Colonic mucosa (tissue), 4 donors: ENCODE results near the gene FHOD3. TPM values are rescaled to one million over a fixed set of nuclear protein-coding genes. Genes with fewer than 3 reads are reported as not detected.

Source experiments
- DNase-seq: peaks from one replicate; pipeline ENCODE4 v3.0.0-alpha.2; 2020
- H3K27ac ChIP-seq: fragments of 200-600 bp; one replicate; pipeline ENCODE4 v1.8.0; 2021
- H3K27me3 ChIP-seq: fragments of 200-600 bp; one replicate; pipeline ENCODE4 v1.8.0; 2021
- H3K36me3 ChIP-seq: fragments of 200-600 bp; one replicate; pipeline ENCODE4 v1.8.0; 2021
- H3K4me1 ChIP-seq: fragments of 200-600 bp; one replicate; pipeline ENCODE4 v1.8.0; 2021; ENCODE audit warnings: mild to moderate bottlenecking
- H3K4me3 ChIP-seq: fragments of 200-600 bp; one replicate; pipeline ENCODE4 v1.8.0; 2021
- H3K9ac ChIP-seq, 2 donors: one replicate each; pipeline ENCODE4 v1.7.0; 2013; ENCODE audit warnings: control low read depth in 2 of 2, low read depth in 2 of 2, low read length in 2 of 2
- H3K9me3 ChIP-seq: fragments of 200-600 bp; one replicate; pipeline ENCODE4 v1.8.0; 2021
- CTCF ChIP-seq: fragments of 200-600 bp; IDR thresholded peaks from one replicate; pipeline ENCODE4 v1.8.0; 2022; ENCODE audit warnings: antibody characterized with exemption, mild to moderate bottlenecking
- intact Hi-C: fragments of 100-400 bp; cut with DNase I; formaldehyde crosslinking; loops from one replicate; pipeline ENCODE4 v1.14.1; 2022
- total RNA-seq, 2 donors: library from RNA; stranded (reverse); fragmentation: NEBNext Ultra II Directional in 1 of 2; extraction: Animal tissue kit (Norgen Biotek cat#: 25700) in 1 of 2; gene quantifications; one replicate each; pipeline ENCODE4 v1.2.1, GENCODE V29; 2021
- donor health status: healthy.
- donor health status: DM: no; HTN: no; CAD: no.
- donor health status: DM: no; HTN: no; CAD: no.

Gene FHOD3
- total RNA-seq, 2 donors from 2014 or later, result 2.5 to 4.1 TPM

DNA sequence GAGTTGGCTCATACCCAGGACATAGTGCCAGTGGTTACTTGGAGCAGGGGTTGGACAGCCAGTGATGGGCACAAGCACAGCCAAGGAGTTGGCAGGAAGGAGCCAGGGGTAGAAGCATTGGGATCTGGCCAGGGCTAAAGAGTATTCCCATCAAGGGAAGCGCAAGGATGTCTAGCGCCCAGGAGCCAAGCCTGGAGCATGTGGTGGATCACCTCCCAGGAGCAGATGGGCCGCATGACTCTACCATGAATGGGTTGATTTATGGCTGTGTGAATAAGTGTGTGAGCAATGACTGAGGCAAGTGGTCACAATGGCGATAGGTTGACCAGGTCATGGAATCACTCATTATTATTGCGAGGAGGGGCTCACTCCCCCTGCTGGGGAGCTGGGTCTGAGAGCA is 111.1 kb downstream of the FHOD3 start:
- intact Hi-C loops, result no loop called here
- Histone ChIP-seq H3K36me3 (no peaks in the 10 kb centered on the region), H3K27me3 (no peaks in the 10 kb centered on the region), H3K4me3 (no peak overlapping the region), H3K9me3 (no peaks in the 10 kb centered on the region), H3K4me1 (no peaks in the 10 kb centered on the region), H3K9ac (no peak overlapping the region), H3K27ac (no peak overlapping the region)
- TF ChIP-seq CTCF, result no peak
- no peak for DNase-seq

DNA sequence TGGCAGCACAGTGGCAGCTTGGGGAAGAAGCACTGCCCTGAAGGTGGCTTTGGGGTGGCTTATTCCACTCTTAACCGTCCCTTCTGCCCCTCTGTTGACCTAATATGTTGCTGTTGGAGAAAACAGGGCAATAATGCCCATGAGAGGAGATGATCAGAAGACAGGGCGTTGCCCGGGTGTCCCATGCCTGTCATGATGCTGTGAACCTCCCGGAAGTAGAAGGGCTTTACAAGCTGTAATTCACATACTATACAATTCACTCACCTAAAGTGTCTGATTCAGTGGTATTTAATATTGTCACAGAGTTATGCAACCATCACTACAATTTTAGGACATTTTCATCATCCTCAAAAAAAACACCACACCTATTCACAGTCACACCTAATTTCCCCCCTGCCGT is 112.3 kb downstream of the FHOD3 start:
- Histone ChIP-seq H3K9ac (no peak overlapping the region), H3K4me3 (no peak overlapping the region), H3K36me3 (no peaks in the 10 kb centered on the region), H3K9me3 (no peaks in the 10 kb centered on the region), H3K4me1 (no peaks in the 10 kb centered on the region), H3K27ac (no peak overlapping the region), H3K27me3 (no peaks in the 10 kb centered on the region)
- DNase-seq, result no peak
- no peak for TF ChIP-seq CTCF
- intact Hi-C loops, result loop anchor here (10.0 kb wide), 1 partner anchor 115 kb away; the partner anchor contains the start of gene FHOD3

- DNase-seq, result no peak
- no peak overlapping the region for H3K9ac ChIP-seq
- H3K4me3 ChIP-seq, result no peak overlapping the region
- H3K27me3 ChIP-seq, result no peaks in the 10 kb centered on the region
- H3K9me3 ChIP-seq, result no peaks in the 10 kb centered on the region
- intact Hi-C loops, result loop anchor here (10.0 kb wide), 1 partner anchor 116 kb away; the partner anchor contains the start of gene FHOD3
- no peak for TF ChIP-seq CTCF
- no peaks in the 10 kb centered on the region for H3K4me1 ChIP-seq
- H3K27ac ChIP-seq, result no peak overlapping the region
- no peaks in the 10 kb centered on the region for H3K36me3 ChIP-seq
Measured at GRCh38 chr18:36410346-36410745, 112.8 kb downstream of the FHOD3 start.

DNA sequence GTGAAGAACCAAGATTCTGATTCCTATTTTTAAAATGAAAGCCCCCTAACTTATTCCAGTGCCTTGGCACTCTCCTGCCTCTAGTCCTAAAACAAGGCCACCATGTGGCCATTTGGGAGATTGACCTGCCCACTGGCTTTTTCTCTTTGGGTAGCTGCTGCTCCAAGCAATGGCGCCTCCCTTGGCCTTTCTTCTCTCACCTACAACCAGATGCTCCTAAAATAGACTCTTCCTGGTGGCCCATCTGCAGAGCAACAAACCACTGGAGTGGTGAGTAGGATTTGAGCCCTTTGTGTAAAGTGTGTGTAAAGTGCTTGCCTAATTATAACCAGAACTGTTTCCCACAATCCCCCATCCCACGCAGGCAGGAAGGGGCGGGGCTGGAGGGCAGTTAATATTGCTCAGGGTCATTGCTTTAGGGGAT is 114.2 kb downstream of the FHOD3 start:
- Histone ChIP-seq H3K4me1 (no peaks in the 10 kb centered on the region), H3K27me3 (no peaks in the 10 kb centered on the region), H3K27ac (no peak overlapping the region), H3K36me3 (no peaks in the 10 kb centered on the region), H3K4me3 (no peak overlapping the region), H3K9me3 (no peaks in the 10 kb centered on the region), H3K9ac (no peak overlapping the region)
- no peak for TF ChIP-seq CTCF
- intact Hi-C loops, result loop anchor here (10.0 kb wide), 1 partner anchor 117 kb away; the partner anchor contains the start of gene FHOD3
- DNase-seq, result no peak

DNA sequence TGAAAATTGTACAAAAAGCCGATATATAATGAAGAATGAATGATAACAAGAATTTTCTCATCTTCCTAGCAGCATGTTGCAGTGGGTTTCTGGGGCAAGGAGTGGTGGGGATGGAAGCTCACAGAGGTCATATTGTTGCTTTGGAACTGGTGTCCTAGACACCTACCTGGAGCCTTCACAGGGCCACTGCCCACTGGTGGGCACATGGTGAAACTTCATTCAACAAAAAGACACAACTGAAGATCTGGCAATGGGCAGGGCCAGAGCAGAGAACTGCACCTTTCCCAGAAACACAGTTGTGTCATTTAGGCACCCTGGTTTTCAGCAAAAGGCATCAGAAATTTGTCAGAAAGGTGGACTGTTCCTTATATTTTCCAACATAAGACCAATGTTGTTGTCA is 115.3 kb downstream of the FHOD3 start:
- DNase-seq, result no peak
- Histone ChIP-seq H3K4me1 (no peaks in the 10 kb centered on the region), H3K9me3 (no peaks in the 10 kb centered on the region), H3K27me3 (no peaks in the 10 kb centered on the region), H3K9ac (no peak overlapping the region), H3K27ac (no peak overlapping the region), H3K4me3 (no peak overlapping the region), H3K36me3 (no peaks in the 10 kb centered on the region)
- TF ChIP-seq CTCF, result no peak
- intact Hi-C loops, result loop anchor here (10.0 kb wide), 1 partner anchor 118 kb away; the partner anchor contains the start of gene FHOD3
